Prostate gland (tissue), 2 donors: ENCODE results near the gene FEM1A. TPM values are rescaled to one million over a fixed set of nuclear protein-coding genes. Genes with fewer than 3 reads are reported as not detected.

Experiments
- DNase-seq: peaks from one replicate; pipeline ENCODE4 v3.0.0-alpha.2; 2019; ENCODE audit warnings: low spot score
- H3K27ac ChIP-seq, 2 donors: fragments of 200-600 bp; sonication (generic); 2 replicates each; pipeline ENCODE4 v1.5.1; 2017 to 2019
- H3K27me3 ChIP-seq: fragments of 200-600 bp; sonication (generic); replicated peaks from 2 replicates; pipeline ENCODE4 v1.5.1; 2019; ENCODE audit not compliant: insufficient read depth
- H3K36me3 ChIP-seq, 2 donors: fragments of 200-600 bp; sonication (generic); 1 replicate in 1 of 2; 2 replicates in 1 of 2; pipeline versions ENCODE4 v1.5.1 to v1.8.1; 2017 to 2019
- H3K4me1 ChIP-seq: fragments of 200-600 bp; sonication (generic); replicated peaks from 2 replicates; pipeline ENCODE4 v1.5.1; 2019
- H3K4me3 ChIP-seq, 2 donors: fragments of 200-600 bp; sonication (generic); 2 replicates each; pipeline ENCODE4 v1.5.1; 2017 to 2019
- H3K9me3 ChIP-seq: fragments of 200-600 bp; sonication (generic); 2 replicates; pipeline ENCODE4 v1.5.1; 2017
- POLR2A ChIP-seq: fragments of 450-650 bp; IDR thresholded peaks from one replicate; pipeline ENCODE4 v1.6.1; 2016; ENCODE audit warnings: antibody characterized with exemption, mild to moderate bottlenecking
- POLR2AphosphoS5 ChIP-seq: sonication (generic); formaldehyde crosslinking; IDR thresholded peaks from one replicate; pipeline ENCODE4 v1.6.1; 2017; ENCODE audit warnings: antibody characterized with exemption
- WGBS: methylation state at CpG from one replicate; pipeline ENCODE4 v1.1.5; 2018; 5-methylcytosine and 5-hydroxymethylcytosine counted together
- intact Hi-C: fragments of 100-400 bp; cut with DNase I; formaldehyde crosslinking; loops from one replicate; pipeline ENCODE4 v1.14.2; 2022
- total RNA-seq, 2 donors: library from RNA; depleted of rRNA; stranded (reverse); fragments of >200 nt; gene quantifications; one replicate each; pipeline ENCODE4 v1.1.0, GENCODE V29; 2016
- TF ChIP-seq, protein P1 (sequence below), 4 experiments: fragments of 200-600 bp in 2 of 4; fragments of 450-650 bp in 2 of 4; sonication (generic) in 2 of 4; IDR thresholded peaks; 1 replicate in 3 of 4; 2 replicates in 1 of 4; pipeline ENCODE4 v1.5.1; 2016 to 2019; ENCODE audit warnings: antibody characterized with exemption in 4 of 4, mild to moderate bottlenecking in 2 of 4, moderate library complexity in 2 of 4

Gene FEM1A
- total RNA-seq, 2 donors from 2014 or later: 20.7 to 30.4 TPM

DNA sequence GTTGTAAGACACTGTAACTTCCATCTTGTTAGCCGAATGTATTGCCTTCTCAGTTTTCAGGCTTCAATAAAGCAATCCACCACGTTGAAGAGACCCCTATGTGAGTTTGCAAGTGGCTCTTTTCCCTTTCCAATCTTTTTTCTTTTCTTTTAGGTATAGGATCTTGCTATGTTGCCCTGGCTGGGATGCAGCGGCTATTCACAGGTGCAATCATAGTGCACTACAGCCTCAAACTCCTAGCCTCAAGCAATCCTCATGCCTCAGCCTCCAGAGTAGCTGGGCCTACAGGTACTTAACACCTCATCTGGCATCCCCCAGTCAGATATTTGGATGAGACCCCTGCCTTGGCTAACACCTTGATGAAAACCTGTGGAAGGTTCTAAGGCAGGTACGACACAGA lies 33.5 kb upstream of the FEM1A start:
- TF ChIP-seq POLR2AphosphoS5 (no peak), POLR2A (no peak)
- TF ChIP-seq, protein P1, sequence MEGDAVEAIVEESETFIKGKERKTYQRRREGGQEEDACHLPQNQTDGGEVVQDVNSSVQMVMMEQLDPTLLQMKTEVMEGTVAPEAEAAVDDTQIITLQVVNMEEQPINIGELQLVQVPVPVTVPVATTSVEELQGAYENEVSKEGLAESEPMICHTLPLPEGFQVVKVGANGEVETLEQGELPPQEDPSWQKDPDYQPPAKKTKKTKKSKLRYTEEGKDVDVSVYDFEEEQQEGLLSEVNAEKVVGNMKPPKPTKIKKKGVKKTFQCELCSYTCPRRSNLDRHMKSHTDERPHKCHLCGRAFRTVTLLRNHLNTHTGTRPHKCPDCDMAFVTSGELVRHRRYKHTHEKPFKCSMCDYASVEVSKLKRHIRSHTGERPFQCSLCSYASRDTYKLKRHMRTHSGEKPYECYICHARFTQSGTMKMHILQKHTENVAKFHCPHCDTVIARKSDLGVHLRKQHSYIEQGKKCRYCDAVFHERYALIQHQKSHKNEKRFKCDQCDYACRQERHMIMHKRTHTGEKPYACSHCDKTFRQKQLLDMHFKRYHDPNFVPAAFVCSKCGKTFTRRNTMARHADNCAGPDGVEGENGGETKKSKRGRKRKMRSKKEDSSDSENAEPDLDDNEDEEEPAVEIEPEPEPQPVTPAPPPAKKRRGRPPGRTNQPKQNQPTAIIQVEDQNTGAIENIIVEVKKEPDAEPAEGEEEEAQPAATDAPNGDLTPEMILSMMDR (IDR thresholded peaks at IDR 0.05): no peak

DNA sequence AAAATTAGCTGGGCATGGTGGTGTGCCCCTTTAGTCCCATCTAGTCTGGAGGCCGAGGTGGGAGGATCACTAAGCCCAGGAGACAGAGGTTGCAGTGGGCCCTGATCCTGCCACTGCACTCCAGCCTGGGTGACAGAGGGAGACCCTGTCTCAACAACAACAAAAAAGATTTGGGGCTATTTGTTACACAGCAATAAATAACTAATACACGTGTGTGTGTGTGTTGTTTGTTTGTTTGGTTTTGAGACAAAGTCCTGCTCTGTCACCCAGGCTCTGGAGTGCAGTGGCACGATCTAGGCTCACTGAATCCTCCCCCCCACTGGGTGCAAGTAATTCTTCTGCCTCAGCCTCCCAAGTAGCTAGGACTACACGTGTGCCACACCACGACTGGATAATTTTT lies 32.9 kb upstream of the FEM1A start:
- H3K27me3 ChIP-seq: no peaks in the 10 kb centered on the region
- H3K27ac ChIP-seq: no peak overlapping the region
- WGBS: 62% methylated on average over 5 of the region's 5 CpGs
- no peak for DNase-seq
- H3K4me1 ChIP-seq: peaks cover 3% of the 10 kb centered on the region
- TF ChIP-seq, protein P1 (IDR thresholded peaks at IDR 0.05): no peak
- no peak for TF ChIP-seq POLR2A
- no peak for TF ChIP-seq POLR2AphosphoS5
- H3K4me3 ChIP-seq: no peak overlapping the region
- H3K36me3 ChIP-seq: no peaks in the 10 kb centered on the region
- no peaks in the 10 kb centered on the region for H3K9me3 ChIP-seq
- intact Hi-C loops: no loop called here

More for the DNA sequence above, 33.5 kb upstream of the FEM1A start:
- intact Hi-C loops: no loop called here
- Histone ChIP-seq H3K27me3 (no peaks in the 10 kb centered on the region), H3K4me3 (no peak overlapping the region), H3K9me3 (no peaks in the 10 kb centered on the region), H3K27ac (no peak overlapping the region), H3K4me1 (peaks cover 3% of the 10 kb centered on the region), H3K36me3 (no peaks in the 10 kb centered on the region)
- DNase-seq: no peak
- 74% methylated on average over 4 of the region's 4 CpGs for WGBS

DNA sequence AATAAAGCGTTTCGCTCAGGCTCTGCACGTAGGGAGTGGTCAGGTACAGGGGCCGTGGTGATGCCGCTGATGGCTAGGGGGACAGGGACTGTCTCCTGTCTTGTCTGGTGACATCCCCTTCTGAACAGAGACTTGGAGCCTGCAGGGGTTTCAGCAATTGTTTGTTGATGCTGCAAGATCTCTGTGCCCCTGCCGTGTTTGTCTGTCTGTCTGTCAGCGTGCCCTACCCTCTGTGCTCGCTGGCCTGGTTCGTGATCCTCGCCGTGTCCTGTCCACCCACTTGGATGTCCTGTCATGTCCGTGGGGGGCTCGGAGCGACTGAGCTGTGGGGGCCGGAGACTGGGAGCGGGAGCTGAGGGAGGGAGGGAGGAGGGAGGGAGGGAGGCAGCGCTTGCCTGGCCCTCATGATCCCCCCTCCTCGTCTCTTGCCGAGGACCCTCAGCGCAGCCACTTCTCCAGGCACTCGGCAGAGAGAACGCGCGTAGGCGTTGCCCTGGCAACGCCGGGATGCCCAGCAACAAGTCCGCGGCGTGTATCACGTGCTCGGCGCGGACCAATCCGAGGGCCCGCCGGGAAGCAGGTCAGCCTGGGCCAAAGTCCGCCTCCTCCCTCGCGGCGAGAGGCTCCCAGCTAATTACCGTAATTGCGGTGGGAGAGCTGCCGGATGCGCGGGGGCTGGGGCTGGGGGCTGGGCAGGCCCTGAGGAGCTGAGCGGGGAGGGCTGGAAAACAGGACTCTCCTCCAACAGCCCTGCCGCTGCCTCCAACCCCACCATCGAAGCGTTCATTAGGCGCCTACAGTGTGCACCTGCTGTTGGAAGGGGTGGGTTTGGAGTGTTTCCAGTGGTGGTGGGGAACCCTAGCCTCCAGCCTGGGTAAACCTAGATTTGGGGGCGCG lies 31.9 kb upstream of the FEM1A start:
- H3K36me3 ChIP-seq: no peaks in the 10 kb centered on the region
- intact Hi-C loops: no loop called here
- H3K9me3 ChIP-seq: no peaks in the 10 kb centered on the region
- H3K27ac ChIP-seq: no peak overlapping the region
- H3K4me3 ChIP-seq: peak overlapping the region in 1 of 2 donors; percentile 7
- TF ChIP-seq POLR2A: no peak
- TF ChIP-seq POLR2AphosphoS5: peak; percentile 43
- peaks cover 3% of the 10 kb centered on the region for H3K4me1 ChIP-seq
- 1% methylated on average over 36 of the region's 53 CpGs for WGBS
- peak; percentile 78 for DNase-seq
- no peaks in the 10 kb centered on the region for H3K27me3 ChIP-seq

DNA sequence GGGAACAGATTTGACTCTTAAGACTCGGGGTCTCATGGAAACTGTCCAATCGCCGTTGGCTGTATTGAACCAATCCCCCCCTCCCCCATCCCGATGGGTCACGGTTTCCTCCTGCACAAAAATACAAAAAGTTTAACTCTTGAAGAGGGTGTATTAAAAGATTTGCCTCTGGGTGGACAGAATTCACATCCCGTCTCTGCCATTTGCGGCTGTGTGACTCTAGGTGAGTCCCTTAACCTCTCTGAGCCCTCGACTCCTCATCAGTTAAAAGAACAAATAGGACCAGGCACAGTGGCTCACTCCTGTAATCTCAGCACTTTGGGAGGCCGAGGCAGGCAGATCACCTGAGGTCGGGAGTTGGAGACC lies 31.3 kb upstream of the FEM1A start:
- Histone ChIP-seq H3K4me3 (no peak overlapping the region), H3K27me3 (no peaks in the 10 kb centered on the region), H3K9me3 (no peaks in the 10 kb centered on the region), H3K4me1 (peaks cover 3% of the 10 kb centered on the region), H3K27ac (no peak overlapping the region), H3K36me3 (no peaks in the 10 kb centered on the region)
- no peak for DNase-seq
- intact Hi-C loops: no loop called here
- WGBS: 38% methylated on average over 10 of the region's 10 CpGs
- TF ChIP-seq POLR2A: no peak
- TF ChIP-seq, protein P1 (IDR thresholded peaks at IDR 0.05): no peak
- no peak for TF ChIP-seq POLR2AphosphoS5

DNA sequence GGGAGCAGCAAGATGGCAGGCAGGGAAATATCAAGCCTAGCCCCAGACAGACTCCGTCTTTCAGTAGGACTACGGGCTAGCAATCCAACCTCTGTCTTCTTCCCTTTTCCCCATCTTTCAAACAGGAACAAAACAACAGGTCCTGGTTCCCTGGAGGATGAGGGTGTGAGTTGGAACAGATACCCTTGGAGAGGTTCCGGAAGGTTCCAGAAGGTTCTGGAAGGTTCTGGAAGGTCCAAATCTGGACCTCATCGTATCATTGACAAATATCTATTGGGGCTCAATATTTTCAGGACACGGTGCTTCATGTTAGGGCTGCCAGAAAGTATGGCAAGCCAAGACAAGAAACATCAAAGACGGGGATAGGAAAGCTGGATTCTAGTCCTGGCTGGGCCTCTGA lies 28.5 kb upstream of the FEM1A start:
- TF ChIP-seq POLR2A (no peak), POLR2AphosphoS5 (no peak)
- TF ChIP-seq, protein P1 (IDR thresholded peaks at IDR 0.05): no peak
- H3K9me3 ChIP-seq: no peaks in the 10 kb centered on the region
- H3K4me3 ChIP-seq: no peak overlapping the region
- DNase-seq: no peak
- H3K27me3 ChIP-seq: no peaks in the 10 kb centered on the region
- no peak overlapping the region for H3K27ac ChIP-seq
- H3K36me3 ChIP-seq: no peaks in the 10 kb centered on the region
- peaks cover 3% of the 10 kb centered on the region for H3K4me1 ChIP-seq
- intact Hi-C loops: no loop called here
- WGBS: 76% methylated on average over 6 of the region's 6 CpGs
